ENCODE measurements around the gene LRRC30.

Gene LRRC30

DNA sequence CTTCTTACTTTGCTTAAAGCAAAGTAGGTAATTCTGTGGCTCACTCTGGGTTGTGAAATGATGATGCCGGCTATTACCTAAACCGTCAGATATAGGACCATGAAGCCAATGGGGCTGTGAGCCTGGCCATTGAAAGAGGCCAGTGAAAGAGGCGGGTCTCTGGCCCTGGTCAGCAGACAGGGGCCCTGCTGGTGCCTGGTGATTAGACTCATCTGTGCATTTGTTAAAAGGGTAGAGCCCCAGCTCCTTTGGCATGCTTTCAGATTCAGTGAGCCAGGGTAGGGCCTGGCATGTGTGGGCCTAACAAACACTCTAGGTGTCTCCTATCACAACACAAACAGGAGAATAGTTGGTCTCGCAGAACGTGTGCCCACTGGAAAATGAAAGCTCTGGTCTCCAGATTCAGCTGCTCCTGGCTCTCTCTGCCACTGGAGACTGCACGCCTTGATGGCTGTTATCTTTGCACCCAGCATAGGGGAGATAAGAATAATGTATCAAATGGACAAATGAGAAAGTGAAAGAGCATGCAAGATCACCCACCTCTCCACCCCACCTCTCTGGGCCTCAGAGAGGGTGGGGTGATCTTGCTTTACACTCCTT is 6.9 kb downstream of the LRRC30 start:
- Histone ChIP-seq H3K4me1 (ENCODE audit: low read length) (no peaks in the 10 kb centered on the region), H3K4me3 (ENCODE audit: low read length) (no peak overlapping the region), H3F3A (ENCODE audit: insufficient read depth, low read length) (no peaks in the 10 kb centered on the region), H3K9me3 (replicated peaks; ENCODE audit: insufficient read depth, low read length) (no peaks in the 10 kb centered on the region), H4K20me1 (ENCODE audit: insufficient read depth, low read length) (no peaks in the 10 kb centered on the region), H2AFZ (ENCODE audit: low read length) (no peak overlapping the region), H3K27ac (ENCODE audit: low read length) (no peak overlapping the region), H3K36me3 (replicated peaks; ENCODE audit: insufficient read depth, low read length) (no peaks in the 10 kb centered on the region), H3K9ac (ENCODE audit: low read length) (no peak overlapping the region), H3K4me2 (ENCODE audit: low read depth, low read length) (no peak overlapping the region), H3K9me2 (replicated peaks; ENCODE audit: insufficient read depth, low read length) (no peaks in the 10 kb centered on the region), H3K27me3 (replicated peaks; ENCODE audit: insufficient read depth, low read length) (no peaks in the 10 kb centered on the region), H3K79me2 (ENCODE audit: low read length) (no peaks in the 10 kb centered on the region)
- TF ChIP-seq EZH2 (optimal IDR thresholded peaks at IDR 0.05; ENCODE audit: low read depth, low read length) (no peak), EZH2phosphoT487 (IDR thresholded peaks at IDR 0.05; ENCODE audit: low read length) (no peak)
- TF ChIP-seq, protein P1, sequence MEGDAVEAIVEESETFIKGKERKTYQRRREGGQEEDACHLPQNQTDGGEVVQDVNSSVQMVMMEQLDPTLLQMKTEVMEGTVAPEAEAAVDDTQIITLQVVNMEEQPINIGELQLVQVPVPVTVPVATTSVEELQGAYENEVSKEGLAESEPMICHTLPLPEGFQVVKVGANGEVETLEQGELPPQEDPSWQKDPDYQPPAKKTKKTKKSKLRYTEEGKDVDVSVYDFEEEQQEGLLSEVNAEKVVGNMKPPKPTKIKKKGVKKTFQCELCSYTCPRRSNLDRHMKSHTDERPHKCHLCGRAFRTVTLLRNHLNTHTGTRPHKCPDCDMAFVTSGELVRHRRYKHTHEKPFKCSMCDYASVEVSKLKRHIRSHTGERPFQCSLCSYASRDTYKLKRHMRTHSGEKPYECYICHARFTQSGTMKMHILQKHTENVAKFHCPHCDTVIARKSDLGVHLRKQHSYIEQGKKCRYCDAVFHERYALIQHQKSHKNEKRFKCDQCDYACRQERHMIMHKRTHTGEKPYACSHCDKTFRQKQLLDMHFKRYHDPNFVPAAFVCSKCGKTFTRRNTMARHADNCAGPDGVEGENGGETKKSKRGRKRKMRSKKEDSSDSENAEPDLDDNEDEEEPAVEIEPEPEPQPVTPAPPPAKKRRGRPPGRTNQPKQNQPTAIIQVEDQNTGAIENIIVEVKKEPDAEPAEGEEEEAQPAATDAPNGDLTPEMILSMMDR (IDR thresholded peaks at IDR 0.05; ENCODE audit: low read length) = no peak
- DNase-seq = no peak

DNA sequence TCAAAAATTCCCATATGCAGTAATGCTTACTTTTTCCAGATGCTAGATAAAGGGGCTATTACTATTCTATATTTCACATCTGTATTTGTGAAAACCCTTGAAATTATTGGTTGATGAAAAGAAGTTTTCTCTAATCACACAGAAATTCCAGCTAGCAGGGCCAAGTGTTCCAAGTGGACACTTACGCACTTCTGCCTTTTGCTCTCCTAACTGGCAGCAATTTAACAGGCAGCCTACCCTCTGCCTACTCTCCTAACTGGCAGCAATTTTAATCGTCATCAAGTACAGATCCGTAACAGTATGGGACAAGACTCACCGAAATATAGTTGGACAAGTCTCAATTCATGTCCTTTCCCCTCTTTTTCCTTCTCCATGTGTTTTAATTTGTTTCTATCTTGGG is 12.0 kb downstream of the LRRC30 start:
- TF ChIP-seq EZH2 (optimal IDR thresholded peaks at IDR 0.05; ENCODE audit: low read depth, low read length) = no peak
- TF ChIP-seq, protein P1 (IDR thresholded peaks at IDR 0.05; ENCODE audit: low read length) = no peak
- no peak for TF ChIP-seq EZH2phosphoT487 (IDR thresholded peaks at IDR 0.05; ENCODE audit: low read length)
- H4K20me1 ChIP-seq (ENCODE audit: insufficient read depth, low read length) = no peaks in the 10 kb centered on the region

DNA sequence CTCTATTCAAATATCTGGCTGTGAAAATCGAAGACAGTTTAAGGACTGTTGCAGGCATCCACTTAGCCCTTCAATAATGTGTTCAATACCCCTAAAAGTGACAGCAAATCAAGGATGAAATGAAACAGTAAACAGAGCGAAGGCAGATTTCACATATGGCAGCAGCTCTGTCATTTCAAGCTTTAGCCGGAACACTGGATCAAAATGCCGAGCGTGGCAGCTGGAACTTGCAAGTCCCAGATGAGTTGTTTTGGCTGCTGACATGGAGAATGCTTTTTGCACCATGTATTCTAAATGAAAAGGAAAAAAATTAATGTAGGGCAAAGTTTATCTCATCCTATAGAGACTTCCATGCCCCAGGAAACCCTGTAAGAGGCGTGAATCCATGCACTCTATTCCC is 18.0 kb downstream of the LRRC30 start:
- H3K4me3 ChIP-seq (ENCODE audit: low read length) = no peak overlapping the region
- H3F3A ChIP-seq (ENCODE audit: insufficient read depth, low read length) = no peaks in the 10 kb centered on the region
- H4K20me1 ChIP-seq (ENCODE audit: insufficient read depth, low read length) = no peaks in the 10 kb centered on the region
- H3K9ac ChIP-seq (ENCODE audit: low read length) = no peak overlapping the region
- H3K27me3 ChIP-seq (replicated peaks; ENCODE audit: insufficient read depth, low read length) = no peaks in the 10 kb centered on the region
- no peak for DNase-seq
- H3K27ac ChIP-seq (ENCODE audit: low read length) = no peak overlapping the region
- no peak overlapping the region for H2AFZ ChIP-seq (ENCODE audit: low read length)
- TF ChIP-seq EZH2phosphoT487 (IDR thresholded peaks at IDR 0.05; ENCODE audit: low read length) (no peak), EZH2 (optimal IDR thresholded peaks at IDR 0.05; ENCODE audit: low read depth, low read length) (no peak)
- TF ChIP-seq, protein P1 (IDR thresholded peaks at IDR 0.05; ENCODE audit: low read length) = no peak
- no peaks in the 10 kb centered on the region for H3K36me3 ChIP-seq (replicated peaks; ENCODE audit: insufficient read depth, low read length)
- no peak overlapping the region for H3K4me2 ChIP-seq (ENCODE audit: low read depth, low read length)
- H3K79me2 ChIP-seq (ENCODE audit: low read length) = no peaks in the 10 kb centered on the region
- H3K4me1 ChIP-seq (ENCODE audit: low read length) = no peaks in the 10 kb centered on the region
- H3K9me2 ChIP-seq (replicated peaks; ENCODE audit: insufficient read depth, low read length) = no peaks in the 10 kb centered on the region
- H3K9me3 ChIP-seq (replicated peaks; ENCODE audit: insufficient read depth, low read length) = no peaks in the 10 kb centered on the region

More for the DNA sequence above, 12.0 kb downstream of the LRRC30 start:
- Histone ChIP-seq H3K9me3 (replicated peaks; ENCODE audit: insufficient read depth, low read length) (no peaks in the 10 kb centered on the region), H3K79me2 (ENCODE audit: low read length) (no peaks in the 10 kb centered on the region), H2AFZ (ENCODE audit: low read length) (no peak overlapping the region), H3K9me2 (replicated peaks; ENCODE audit: insufficient read depth, low read length) (no peaks in the 10 kb centered on the region), H3K36me3 (replicated peaks; ENCODE audit: insufficient read depth, low read length) (no peaks in the 10 kb centered on the region), H3K4me3 (ENCODE audit: low read length) (no peak overlapping the region), H3F3A (ENCODE audit: insufficient read depth, low read length) (no peaks in the 10 kb centered on the region), H3K27ac (ENCODE audit: low read length) (no peak overlapping the region), H3K4me2 (ENCODE audit: low read depth, low read length) (no peak overlapping the region), H3K9ac (ENCODE audit: low read length) (no peak overlapping the region), H3K27me3 (replicated peaks; ENCODE audit: insufficient read depth, low read length) (no peaks in the 10 kb centered on the region), H3K4me1 (ENCODE audit: low read length) (no peaks in the 10 kb centered on the region)
- no peak for DNase-seq
